GM12891 (cell line): Measurements from ENCODE around the gene CDK6.

ENCODE experiments used
- PAX5 ChIP-seq: IDR thresholded peaks from 2 replicates; pipeline ENCODE4 v1.6.1; 2011; ENCODE audit warnings: low read length, moderate library complexity, mild to moderate bottlenecking; ENCODE audit not compliant: insufficient read depth, severe bottlenecking
- POLR2A ChIP-seq: IDR thresholded peaks from 2 replicates; pipeline ENCODE4 v1.6.1; 2011; ENCODE audit warnings: low read depth, low read length, control low read depth
- POLR2AphosphoS5 ChIP-seq: IDR thresholded peaks from 2 replicates; pipeline ENCODE4 v1.6.1; 2011; ENCODE audit warnings: low read depth, low read length, control low read depth
- SPI1 ChIP-seq: IDR thresholded peaks from 2 replicates; pipeline ENCODE4 v1.6.1; 2011; ENCODE audit warnings: low read depth, low read length, control low read depth
- TAF1 ChIP-seq: IDR thresholded peaks from 2 replicates; pipeline ENCODE4 v1.6.1; 2011; ENCODE audit warnings: low read depth, low read length, control low read depth

DNA sequence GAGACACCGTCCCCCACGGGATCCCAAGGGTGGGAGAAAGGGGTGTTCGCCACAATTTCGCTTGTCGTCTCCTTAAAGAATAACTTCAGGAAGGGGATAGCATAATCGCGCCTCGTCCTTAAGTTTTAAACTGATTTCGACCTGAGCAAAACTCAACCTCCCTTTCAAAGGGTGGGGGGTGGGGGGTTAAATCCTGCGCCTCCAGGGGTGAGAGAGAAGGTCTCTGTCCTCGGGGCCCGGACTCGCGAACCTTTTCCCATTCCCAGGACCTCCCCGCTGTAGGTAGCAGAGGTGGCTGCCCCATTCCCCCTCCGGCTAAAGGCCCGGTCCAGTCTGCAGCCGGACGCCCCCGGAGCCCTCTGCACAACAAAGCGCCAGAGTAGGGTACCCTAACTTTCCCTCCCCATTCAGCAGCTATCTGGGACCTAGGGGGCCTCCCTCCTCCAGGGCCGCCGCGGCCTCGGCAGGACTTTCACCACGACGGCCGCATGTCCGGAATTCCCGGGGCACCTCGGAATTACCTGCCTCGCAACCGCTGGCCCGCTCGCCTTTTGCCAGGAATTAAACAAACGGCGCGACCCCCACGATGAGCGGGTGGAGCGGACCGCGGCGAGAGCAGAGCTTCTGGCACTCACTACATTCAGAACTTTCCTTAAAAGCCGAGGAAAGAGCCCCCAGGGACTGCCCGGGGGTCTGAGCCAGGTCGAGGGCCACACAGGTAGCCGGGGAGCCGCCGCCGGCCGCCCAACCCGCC lies 1.7 kb downstream of the CDK6 start:
- no peak for TF ChIP-seq POLR2A
- no peak for TF ChIP-seq SPI1
- TF ChIP-seq POLR2AphosphoS5, result no peak
- TF ChIP-seq TAF1, result no peak
- TF ChIP-seq PAX5, result no peak
